ENCODE results near the gene MAP3K7CL. TPM values are rescaled to one million over a fixed set of nuclear protein-coding genes. Genes with fewer than 3 reads are reported as not detected.

Gene MAP3K7CL
- total RNA-seq, 4 donors from 2014 or later, result 4.0 to 9.8 (median 9.3) TPM; not detected in 1

- H3K27me3 ChIP-seq, result no peaks in the 10 kb centered on the region
- in situ Hi-C loops (cut with MboI; ENCODE audit: low pct_ligation_motif_present in 1 of 4, low pct_unique_long_range_greater_than_20kb in 1 of 4, low sequenced_read_pairs in 3 of 4) (no loop called here), intact Hi-C loops (cut with DNase I; ENCODE audit: low total_unique reads) (no loop called here)
- peaks cover 14 to 15% of the 10 kb centered on the region in 2 donors for H3K9me3 ChIP-seq
- DNase-seq, result no peak
- TF ChIP-seq EP300 (IDR thresholded peaks at IDR 0.05; ENCODE audit: low read depth) (no peak), POLR2AphosphoS5 (IDR thresholded peaks at IDR 0.05) (no peak), POLR2A (IDR thresholded peaks at IDR 0.05) (no peak), CTCF (IDR thresholded peaks at IDR 0.05) (no peak)
- H3K27ac ChIP-seq, result no peak overlapping the region
- no peak overlapping the region for H3K4me3 ChIP-seq
- peaks cover 0 to 9% (median 1%) of the 10 kb centered on the region in 4 donors for H3K4me1 ChIP-seq
- peaks cover 0 to 1% (median 0%) of the 10 kb centered on the region in 4 donors for H3K36me3 ChIP-seq
Measured at GRCh38 chr21:29201186-29201585, 70.7 kb downstream of the MAP3K7CL start.

GRCh38 chr21:29205009-29205408 is 74.6 kb downstream of the MAP3K7CL start:
- in situ Hi-C loops (cut with MboI; ENCODE audit: low pct_ligation_motif_present in 1 of 4, low pct_unique_long_range_greater_than_20kb in 1 of 4, low sequenced_read_pairs in 3 of 4), result no loop called here
- WGBS, 2 donors (ENCODE audit: low coverage in 1 of 2), result 87 to 92% methylated on average over 5 of the region's 5 CpGs
- Histone ChIP-seq H3K4me3 (no peak overlapping the region), H3K4me1 (peaks cover 0 to 4% (median 0%) of the 10 kb centered on the region in 4 donors), H3K36me3 (peaks cover 0 to 1% (median 0%) of the 10 kb centered on the region in 4 donors), H3K9me3 (peaks cover 14 to 15% of the 10 kb centered on the region in 2 donors), H3K27me3 (no peaks in the 10 kb centered on the region), H3K27ac (no peak overlapping the region)
- TF ChIP-seq CTCF (IDR thresholded peaks at IDR 0.05) (no peak), EP300 (IDR thresholded peaks at IDR 0.05; ENCODE audit: low read depth) (no peak), POLR2A (IDR thresholded peaks at IDR 0.05) (no peak), POLR2AphosphoS5 (IDR thresholded peaks at IDR 0.05) (no peak)
- intact Hi-C loops (cut with DNase I; ENCODE audit: low total_unique reads), result no loop called here
- DNase-seq, result no peak

- H3K27me3 ChIP-seq, result no peaks in the 10 kb centered on the region
- no peak overlapping the region for H3K4me3 ChIP-seq
- no peak overlapping the region for H3K27ac ChIP-seq
- H3K36me3 ChIP-seq, result peaks cover 0 to 1% (median 0%) of the 10 kb centered on the region in 4 donors
- in situ Hi-C loops (cut with MboI; ENCODE audit: low pct_ligation_motif_present in 1 of 4, low pct_unique_long_range_greater_than_20kb in 1 of 4, low sequenced_read_pairs in 3 of 4) (no loop called here), intact Hi-C loops (cut with DNase I; ENCODE audit: low total_unique reads) (no loop called here)
- no peak for TF ChIP-seq POLR2A (IDR thresholded peaks at IDR 0.05)
- TF ChIP-seq POLR2AphosphoS5 (IDR thresholded peaks at IDR 0.05), result no peak
- no peak for TF ChIP-seq CTCF (IDR thresholded peaks at IDR 0.05)
- TF ChIP-seq EP300 (IDR thresholded peaks at IDR 0.05; ENCODE audit: low read depth), result no peak
- 57 to 64% methylated on average over 3 of the region's 3 CpGs for WGBS, 2 donors (ENCODE audit: low coverage in 1 of 2)
- H3K9me3 ChIP-seq, result peaks cover 9% of the 10 kb centered on the region in 2 donors
- peaks cover 0 to 4% (median 0%) of the 10 kb centered on the region in 4 donors for H3K4me1 ChIP-seq
- no peak for DNase-seq
Measured at GRCh38 chr21:29205988-29206387, 75.5 kb downstream of the MAP3K7CL start.

GRCh38 chr21:29206445-29206844 is 76.0 kb downstream of the MAP3K7CL start:
- Histone ChIP-seq H3K27me3 (no peaks in the 10 kb centered on the region), H3K36me3 (peaks cover 0 to 1% (median 0%) of the 10 kb centered on the region in 4 donors), H3K4me1 (peaks cover 0 to 4% (median 0%) of the 10 kb centered on the region in 4 donors), H3K27ac (no peak overlapping the region), H3K4me3 (no peak overlapping the region), H3K9me3 (peaks cover 4 to 7% of the 10 kb centered on the region in 2 donors)
- TF ChIP-seq CTCF (IDR thresholded peaks at IDR 0.05) (no peak), EP300 (IDR thresholded peaks at IDR 0.05; ENCODE audit: low read depth) (no peak), POLR2A (IDR thresholded peaks at IDR 0.05) (no peak), POLR2AphosphoS5 (IDR thresholded peaks at IDR 0.05) (no peak)
- 65 to 80% methylated on average over 4 of the region's 4 CpGs for WGBS, 2 donors (ENCODE audit: low coverage in 1 of 2)
- intact Hi-C loops (cut with DNase I; ENCODE audit: low total_unique reads) (no loop called here), in situ Hi-C loops (cut with MboI; ENCODE audit: low pct_ligation_motif_present in 1 of 4, low pct_unique_long_range_greater_than_20kb in 1 of 4, low sequenced_read_pairs in 3 of 4) (no loop called here)
- DNase-seq, result no peak

Measured in transverse colon (tissue), 4 donors.